Gastrocnemius medialis (tissue), 4 donors: Measurements from ENCODE around the gene CDH4.

Experiments used
- POLR2A ChIP-seq, 2 donors: fragments of 450-650 bp; IDR thresholded peaks; one replicate each; pipeline ENCODE4 v1.6.1; 2017; ENCODE audit warnings: antibody characterized with exemption in 2 of 2, mild to moderate bottlenecking in 2 of 2, moderate library complexity in 2 of 2
- TF ChIP-seq, protein P1 (sequence below), 5 experiments: fragments of 450-650 bp in 3 of 5; fragments of 200-600 bp in 2 of 5; sonication (generic) in 2 of 5; IDR thresholded peaks in 4 of 5; conservative IDR thresholded peaks in 1 of 5; 1 replicate in 4 of 5; 2 replicates in 1 of 5; pipeline ENCODE4 v1.5.1; 2016 to 2019; ENCODE audit warnings: antibody characterized with exemption in 5 of 5, mild to moderate bottlenecking in 3 of 5, moderate library complexity in 3 of 5

DNA sequence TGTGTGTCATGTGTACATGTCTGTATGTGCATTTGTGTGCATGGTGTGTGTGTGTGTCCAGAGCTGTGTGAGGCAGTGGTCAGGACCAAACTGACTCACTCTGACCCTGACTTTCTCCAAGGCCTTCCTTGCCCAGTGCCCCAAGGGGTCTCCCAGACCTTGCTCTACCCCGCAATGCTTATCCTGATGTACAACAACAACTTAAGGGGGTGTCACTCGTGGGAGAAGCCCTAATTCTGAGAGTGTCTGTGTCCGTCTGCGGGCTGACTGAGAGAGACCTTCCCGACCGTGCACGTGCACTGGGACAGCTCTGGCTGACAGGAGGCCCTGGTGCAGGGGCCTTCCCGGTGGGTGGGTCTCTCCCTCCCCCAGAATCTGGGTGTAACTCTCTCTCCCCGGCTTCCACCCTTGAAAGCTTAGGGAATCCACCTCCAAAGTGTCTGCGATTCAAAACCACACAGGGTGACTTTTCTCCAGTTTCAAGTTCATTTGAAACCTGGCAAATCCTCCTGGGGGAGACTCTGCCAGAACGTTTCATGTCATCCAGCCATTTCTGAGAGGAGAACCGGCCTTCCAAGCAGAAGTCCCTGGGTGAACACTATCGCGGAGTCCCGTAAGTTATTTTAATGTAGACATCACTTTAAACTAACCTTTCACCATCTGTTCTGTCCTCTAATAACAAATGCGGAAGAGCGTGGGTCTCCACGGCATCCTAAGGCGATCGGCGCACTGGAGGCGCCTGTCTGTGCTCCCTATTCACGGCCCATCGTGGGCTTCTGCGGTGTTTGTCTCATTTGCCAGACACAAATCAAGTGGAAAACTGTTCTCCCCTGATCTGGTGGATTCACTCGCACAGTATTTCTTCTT is 588.1 kb downstream of the CDH4 start:
- TF ChIP-seq, protein P1, sequence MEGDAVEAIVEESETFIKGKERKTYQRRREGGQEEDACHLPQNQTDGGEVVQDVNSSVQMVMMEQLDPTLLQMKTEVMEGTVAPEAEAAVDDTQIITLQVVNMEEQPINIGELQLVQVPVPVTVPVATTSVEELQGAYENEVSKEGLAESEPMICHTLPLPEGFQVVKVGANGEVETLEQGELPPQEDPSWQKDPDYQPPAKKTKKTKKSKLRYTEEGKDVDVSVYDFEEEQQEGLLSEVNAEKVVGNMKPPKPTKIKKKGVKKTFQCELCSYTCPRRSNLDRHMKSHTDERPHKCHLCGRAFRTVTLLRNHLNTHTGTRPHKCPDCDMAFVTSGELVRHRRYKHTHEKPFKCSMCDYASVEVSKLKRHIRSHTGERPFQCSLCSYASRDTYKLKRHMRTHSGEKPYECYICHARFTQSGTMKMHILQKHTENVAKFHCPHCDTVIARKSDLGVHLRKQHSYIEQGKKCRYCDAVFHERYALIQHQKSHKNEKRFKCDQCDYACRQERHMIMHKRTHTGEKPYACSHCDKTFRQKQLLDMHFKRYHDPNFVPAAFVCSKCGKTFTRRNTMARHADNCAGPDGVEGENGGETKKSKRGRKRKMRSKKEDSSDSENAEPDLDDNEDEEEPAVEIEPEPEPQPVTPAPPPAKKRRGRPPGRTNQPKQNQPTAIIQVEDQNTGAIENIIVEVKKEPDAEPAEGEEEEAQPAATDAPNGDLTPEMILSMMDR (IDR thresholded peaks at IDR 0.05 in 4 of 5, conservative IDR thresholded peaks at IDR 0.05 in 1 of 5), result no peak
- no peak for TF ChIP-seq POLR2A (IDR thresholded peaks at IDR 0.05)
